PC-3 (cell line): ENCODE data around the gene ATP5PD. TPM values are rescaled to one million over a fixed set of nuclear protein-coding genes. Genes with fewer than 3 reads are reported as not detected.

Experiments used
- ATAC-seq: fragments of 200-7000 bp; cut with Tn5 transposase; 2 replicates; pipeline ENCODE4 v1.9.1; 2020; ENCODE audit warnings: mild to moderate bottlenecking, moderate library complexity
- BruUV-seq: library from RNA; stranded (reverse); fragments of 400-500 nt; replicated peaks from 2 replicates; lab custom pipeline; 2021; lab: Mats Ljungman, UMichigan
- CTCF ChIA-PET: fragments of 300-600 bp; sonication (Branson Sonifier 250); formaldehyde crosslinking; loops from one replicate; lab custom pipeline; 2022; ENCODE audit warnings: antibody characterized with exemption; lab: Charles Lee
- POLR2A ChIA-PET: fragments of 300-600 bp; sonication (Branson Sonifier 250); formaldehyde crosslinking; loops from one replicate; lab custom pipeline; 2022; ENCODE audit warnings: antibody characterized with exemption; ENCODE audit not compliant: unreplicated experiment; lab: Charles Lee
- DNase-seq: peaks from one replicate; pipeline ENCODE4 v3.0.0-alpha.2; 2015
- H2AFZ ChIP-seq: fragments of 300-600 bp; sonication (generic); 2 replicates; pipeline ENCODE4 v1.6.0; 2016; ENCODE audit warnings: antibody characterized with exemption, low read length
- H3F3A ChIP-seq: fragments of 300-600 bp; sonication (generic); one replicate; pipeline ENCODE4 v1.6.0; 2017; ENCODE audit warnings: antibody characterized with exemption, low read length, control low read depth, mild to moderate bottlenecking; ENCODE audit not compliant: unreplicated experiment
- H3K27ac ChIP-seq: fragments of 300-600 bp; sonication (generic); 2 replicates; pipeline ENCODE4 v1.5.1; 2016; ENCODE audit warnings: mild to moderate bottlenecking, low read length
- H3K27me3 ChIP-seq: fragments of 300-600 bp; sonication (generic); 2 replicates; pipeline ENCODE4 v1.6.1; 2016; ENCODE audit warnings: low read length, mixed read lengths
- H3K36me3 ChIP-seq: fragments of 300-600 bp; sonication (generic); 2 replicates; pipeline ENCODE4 v1.6.1; 2016; ENCODE audit warnings: low read depth, mixed run types, low read length, mixed read lengths
- H3K4me1 ChIP-seq: fragments of 300-600 bp; sonication (generic); 2 replicates; pipeline ENCODE4 v1.5.1; 2016; ENCODE audit warnings: low read length; ENCODE audit not compliant: insufficient read depth
- H3K4me2 ChIP-seq: fragments of 300-600 bp; sonication (generic); 2 replicates; pipeline ENCODE4 v1.6.0; 2016; ENCODE audit warnings: low read length
- H3K4me3 ChIP-seq: fragments of 300-600 bp; sonication (generic); 2 replicates; pipeline ENCODE4 v1.5.1; 2016; ENCODE audit warnings: mild to moderate bottlenecking, low read length, mixed read lengths
- H3K79me2 ChIP-seq: fragments of 300-600 bp; sonication (generic); 2 replicates; pipeline ENCODE4 v1.6.1; 2017; ENCODE audit warnings: low read length, mixed read lengths
- H3K9ac ChIP-seq: fragments of 300-600 bp; sonication (generic); 2 replicates; pipeline ENCODE4 v1.6.0; 2016; ENCODE audit warnings: mild to moderate bottlenecking, low read length
- H3K9me2 ChIP-seq: fragments of 300-600 bp; sonication (generic); replicated peaks from 2 replicates; pipeline ENCODE4 v1.6.1; 2016; ENCODE audit warnings: mixed run types, low read length, mixed read lengths
- H3K9me3 ChIP-seq: fragments of 300-600 bp; sonication (generic); 2 replicates; pipeline ENCODE4 v1.6.1; 2016; ENCODE audit warnings: low read length, mixed read lengths
- H4K20me1 ChIP-seq: fragments of 300-600 bp; sonication (generic); 2 replicates; pipeline ENCODE4 v1.6.1; 2016; ENCODE audit warnings: low read length, mixed read lengths
- EZH2 ChIP-seq: fragments of 300-600 bp; sonication (generic); IDR thresholded peaks from one replicate; pipeline ENCODE4 v1.6.1; 2017; ENCODE audit warnings: antibody characterized with exemption, mild to moderate bottlenecking, low read length; ENCODE audit not compliant: unreplicated experiment
- EZH2phosphoT487 ChIP-seq: fragments of 300-600 bp; sonication (generic); IDR thresholded peaks from 2 replicates; pipeline ENCODE4 v1.6.1; 2018; ENCODE audit warnings: mild to moderate bottlenecking, antibody characterized with exemption, low read length, borderline replicate concordance
- intact Hi-C: fragments of 100-400 bp; cut with micrococcal nuclease; formaldehyde crosslinking; loops from 2 replicates; pipeline ENCODE4 v1.9.0; 2023
- total RNA-seq: library from RNA; depleted of rRNA; stranded (reverse); fragments of >200 nt; gene quantifications from 2 replicates; pipeline ENCODE4 v1.2.3, GENCODE V29; 2014
- TF ChIP-seq, protein P1 (sequence below): fragments of 300-600 bp; sonication (generic); conservative IDR thresholded peaks from 2 replicates; pipeline ENCODE4 v1.5.1; 2017; ENCODE audit warnings: antibody characterized with exemption, low read depth, mild to moderate bottlenecking, low read length

Gene ATP5PD
- total RNA-seq, 1 experiment from 2014 or later: 361 TPM

DNA sequence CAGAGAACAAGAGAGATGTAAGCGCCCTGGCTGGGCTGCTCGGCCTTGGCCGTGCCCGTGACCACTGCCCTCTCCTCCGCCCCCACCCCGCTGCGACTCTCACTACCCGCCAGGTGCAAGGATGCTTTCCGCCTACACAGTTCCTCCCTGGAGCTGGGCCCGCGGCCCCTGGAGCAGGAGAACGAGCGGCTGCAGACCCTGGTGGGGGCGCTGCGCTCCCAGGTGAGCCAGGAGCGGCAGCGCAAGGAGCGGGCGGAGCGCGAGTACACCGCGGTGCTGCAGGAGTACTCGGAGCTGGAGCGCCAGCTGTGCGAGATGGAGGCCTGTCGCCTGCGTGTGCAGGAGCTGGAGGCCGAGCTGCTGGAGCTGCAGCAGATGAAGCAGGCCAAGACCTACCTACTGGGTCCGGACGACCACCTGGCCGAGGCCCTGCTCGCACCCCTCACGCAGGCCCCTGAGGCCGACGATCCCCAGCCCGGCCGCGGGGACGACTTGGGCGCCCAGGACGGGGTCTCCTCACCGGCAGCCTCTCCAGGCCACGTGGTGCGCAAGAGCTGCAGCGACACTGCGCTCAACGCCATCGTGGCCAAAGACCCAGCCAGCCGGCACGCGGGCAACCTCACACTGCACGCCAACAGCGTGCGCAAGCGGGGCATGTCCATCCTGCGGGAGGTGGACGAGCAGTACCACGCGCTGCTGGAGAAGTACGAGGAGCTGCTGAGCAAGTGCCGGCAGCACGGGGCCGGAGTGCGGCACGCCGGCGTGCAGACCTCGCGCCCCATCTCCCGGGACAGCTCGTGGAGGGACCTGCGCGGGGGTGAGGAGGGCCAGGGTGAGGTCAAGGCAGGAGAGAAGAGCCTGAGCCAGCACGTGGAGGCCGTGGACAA is 43.5 kb downstream of the ATP5PD start:
- Histone ChIP-seq H3K9me2 (no peaks in the 10 kb centered on the region), H3K4me1 (no peaks in the 10 kb centered on the region), H2AFZ (no peak overlapping the region), H3K4me3 (no peak overlapping the region), H3K27me3 (no peaks in the 10 kb centered on the region), H3F3A (no peaks in the 10 kb centered on the region), H3K36me3 (peaks cover 9% of the 10 kb centered on the region), H3K9me3 (no peaks in the 10 kb centered on the region), H3K27ac (no peak overlapping the region), H3K9ac (no peak overlapping the region), H4K20me1 (no peaks in the 10 kb centered on the region), H3K4me2 (no peak overlapping the region), H3K79me2 (no peaks in the 10 kb centered on the region)
- BruUV-seq: no TSS peak
- TF ChIP-seq EZH2 (no peak), EZH2phosphoT487 (no peak)
- TF ChIP-seq, protein P1, sequence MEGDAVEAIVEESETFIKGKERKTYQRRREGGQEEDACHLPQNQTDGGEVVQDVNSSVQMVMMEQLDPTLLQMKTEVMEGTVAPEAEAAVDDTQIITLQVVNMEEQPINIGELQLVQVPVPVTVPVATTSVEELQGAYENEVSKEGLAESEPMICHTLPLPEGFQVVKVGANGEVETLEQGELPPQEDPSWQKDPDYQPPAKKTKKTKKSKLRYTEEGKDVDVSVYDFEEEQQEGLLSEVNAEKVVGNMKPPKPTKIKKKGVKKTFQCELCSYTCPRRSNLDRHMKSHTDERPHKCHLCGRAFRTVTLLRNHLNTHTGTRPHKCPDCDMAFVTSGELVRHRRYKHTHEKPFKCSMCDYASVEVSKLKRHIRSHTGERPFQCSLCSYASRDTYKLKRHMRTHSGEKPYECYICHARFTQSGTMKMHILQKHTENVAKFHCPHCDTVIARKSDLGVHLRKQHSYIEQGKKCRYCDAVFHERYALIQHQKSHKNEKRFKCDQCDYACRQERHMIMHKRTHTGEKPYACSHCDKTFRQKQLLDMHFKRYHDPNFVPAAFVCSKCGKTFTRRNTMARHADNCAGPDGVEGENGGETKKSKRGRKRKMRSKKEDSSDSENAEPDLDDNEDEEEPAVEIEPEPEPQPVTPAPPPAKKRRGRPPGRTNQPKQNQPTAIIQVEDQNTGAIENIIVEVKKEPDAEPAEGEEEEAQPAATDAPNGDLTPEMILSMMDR: no peak
- ATAC-seq: no peak
- ChIA-PET POLR2A (no interaction called here), CTCF (no interaction called here)
- DNase-seq: no peak
- intact Hi-C loops: no loop called here

GRCh38 chr17:75001915-75002843 is 44.6 kb downstream of the ATP5PD start:
- H3K27ac ChIP-seq: no peak overlapping the region
- H3K4me3 ChIP-seq: no peak overlapping the region
- H3K36me3 ChIP-seq: peaks cover 9% of the 10 kb centered on the region
- H2AFZ ChIP-seq: no peak overlapping the region
- TF ChIP-seq EZH2phosphoT487 (no peak), EZH2 (no peak)
- TF ChIP-seq, protein P1: no peak
- H3K9ac ChIP-seq: no peak overlapping the region
- H3K79me2 ChIP-seq: no peaks in the 10 kb centered on the region
- H3F3A ChIP-seq: no peaks in the 10 kb centered on the region
- DNase-seq (no peak), ATAC-seq (no peak)
- H3K27me3 ChIP-seq: no peaks in the 10 kb centered on the region
- BruUV-seq: no TSS peak
- H3K9me3 ChIP-seq: no peaks in the 10 kb centered on the region
- intact Hi-C loops: no loop called here
- H3K4me1 ChIP-seq: no peaks in the 10 kb centered on the region
- no peaks in the 10 kb centered on the region for H4K20me1 ChIP-seq
- CTCF ChIA-PET: no interaction called here
- H3K4me2 ChIP-seq: no peak overlapping the region
- H3K9me2 ChIP-seq: no peaks in the 10 kb centered on the region
- POLR2A ChIA-PET: no interaction called here
